ENCODE results near the gene POMGNT1.

DNA sequence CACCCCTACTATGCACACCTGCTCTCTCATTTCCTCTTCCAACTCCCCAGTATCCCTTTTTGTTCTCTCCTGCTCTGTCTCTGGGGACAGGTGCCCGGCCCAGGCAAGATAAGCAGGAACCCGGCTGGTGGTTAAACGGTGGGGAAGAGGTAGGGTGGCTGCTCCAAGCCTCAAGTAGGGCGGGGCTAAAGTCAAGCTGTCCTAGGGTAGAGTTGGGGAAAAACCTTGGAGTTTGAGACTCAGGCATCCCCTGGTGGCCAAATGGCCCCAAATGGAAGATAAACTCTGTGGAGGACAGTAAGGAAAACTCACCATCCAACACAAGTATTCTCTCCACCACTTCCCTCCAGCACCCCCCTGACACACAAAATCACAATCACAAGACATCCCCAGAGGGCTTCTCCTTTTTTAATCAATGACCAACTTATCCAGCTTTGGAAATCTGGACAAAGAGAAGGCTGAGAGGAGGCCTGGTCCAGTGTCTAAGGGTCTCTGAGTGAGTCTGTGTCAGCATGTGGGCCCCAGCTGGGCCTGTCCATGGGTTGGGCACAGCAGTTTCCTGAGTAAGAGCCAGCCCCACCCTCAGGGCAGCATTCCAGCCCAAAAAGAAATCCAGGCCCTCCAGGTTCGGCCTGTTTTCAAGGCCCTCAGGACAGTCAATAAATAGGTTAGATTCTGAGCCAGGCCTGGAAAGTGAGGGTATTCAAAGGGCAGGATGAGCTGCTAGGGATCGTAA is 9.8 kb downstream of the POMGNT1 start:
- TF ChIP-seq POLR2AphosphoS5 (IDR thresholded peaks at IDR 0.05) (no peak), POLR2A (IDR thresholded peaks at IDR 0.05) (no peak)
